Measurements from ENCODE around the gene YWHAQ.
"Not testable (repeated sequence)": the region's sequence is repeated elsewhere in the genome, so short reads cannot be mapped to it uniquely, and the experiment has no call there.

YWHAQ gene

DNA sequence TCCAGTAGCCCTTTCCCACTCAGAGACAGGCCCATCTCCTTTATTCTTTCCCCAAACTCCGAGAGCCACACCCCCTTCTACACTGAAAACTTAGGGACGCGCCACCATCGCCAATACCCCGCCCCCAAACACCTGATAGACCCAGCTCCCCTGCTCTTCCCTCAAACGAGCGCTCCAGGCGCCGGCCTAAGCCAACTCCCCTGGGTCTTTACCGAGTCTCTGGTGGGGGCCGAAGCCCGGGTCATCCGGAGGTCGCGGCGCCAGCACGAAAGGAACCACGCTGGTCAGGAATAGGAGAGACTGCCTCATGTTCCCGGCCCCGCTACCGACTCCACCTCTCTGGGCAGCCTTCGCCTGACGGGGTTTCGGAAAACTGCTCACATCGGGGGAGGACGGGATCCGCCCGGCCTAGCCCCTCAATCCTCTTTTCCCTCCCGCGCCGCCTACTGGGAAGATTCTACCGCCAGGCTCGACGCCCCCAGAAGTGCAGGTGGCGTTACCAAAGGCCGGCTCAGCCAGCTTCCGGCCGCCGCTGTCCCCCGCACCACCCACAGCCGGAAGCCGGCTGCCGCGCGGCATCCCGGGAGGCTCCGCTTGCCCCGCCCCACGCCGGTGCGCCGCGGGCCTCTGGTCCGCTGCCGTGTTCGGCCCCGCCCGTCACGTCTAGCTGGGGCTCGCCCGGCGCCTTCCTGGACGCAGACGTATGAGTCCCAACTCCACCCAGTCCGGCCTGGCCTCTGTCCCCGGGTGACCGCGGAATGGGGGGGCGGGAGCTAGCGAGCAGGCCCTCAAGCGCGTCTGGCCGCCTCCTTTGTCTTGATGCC, 75.3 kb downstream of the YWHAQ start, which contains the start of gene ADAM17:
TSS of gene ADAM17 (minus strand) at position 534 of the 824 bp plus-strand sequence. CDS start at position 309, 225 bp downstream.
- H3K27ac Mint-ChIP-seq, result peak within 1 kb of the TSS; percentile 95
- intact Hi-C loops (cut with micrococcal nuclease), result loop anchor here (5.0 kb wide), 1 partner anchor 72 kb away; no protein-coding TSS in a partner anchor
- peaks cover 32% of the 10 kb centered on the region for H3K4me1 Mint-ChIP-seq (ENCODE audit: low read depth)
- no peaks in the 10 kb centered on the region for H3K27me3 Mint-ChIP-seq
- H3K36me3 Mint-ChIP-seq (ENCODE audit: low read depth), result peaks cover 31% of the 10 kb centered on the region
- H3K9me3 Mint-ChIP-seq, result no peaks in the 10 kb centered on the region
- H3K4me3 Mint-ChIP-seq, result peak within 1 kb of the TSS; percentile 95

DNA sequence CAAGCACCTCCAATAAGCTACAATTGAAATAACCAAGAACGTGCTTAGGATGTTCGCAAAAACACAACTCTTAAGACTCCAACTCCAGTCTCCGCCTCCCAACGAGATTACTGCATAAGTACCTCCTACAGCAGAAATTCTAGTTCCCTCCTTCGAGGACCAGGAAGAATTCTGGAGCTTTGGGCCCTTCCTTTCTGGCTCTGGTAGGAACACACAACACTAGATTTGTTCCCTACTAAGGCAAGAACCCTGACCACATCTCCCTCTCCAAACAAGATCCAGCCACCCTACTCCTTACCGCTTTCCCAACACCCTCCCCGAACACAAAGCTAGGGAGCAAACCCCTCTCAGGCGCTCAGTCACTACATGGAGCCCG, 75.9 kb downstream of the YWHAQ start:
- intact Hi-C loops (cut with micrococcal nuclease), result loop anchor here (5.0 kb wide), 1 partner anchor 72 kb away; no protein-coding TSS in a partner anchor
- peaks cover 36% of the 10 kb centered on the region for H3K4me1 Mint-ChIP-seq (ENCODE audit: low read depth)

DNA sequence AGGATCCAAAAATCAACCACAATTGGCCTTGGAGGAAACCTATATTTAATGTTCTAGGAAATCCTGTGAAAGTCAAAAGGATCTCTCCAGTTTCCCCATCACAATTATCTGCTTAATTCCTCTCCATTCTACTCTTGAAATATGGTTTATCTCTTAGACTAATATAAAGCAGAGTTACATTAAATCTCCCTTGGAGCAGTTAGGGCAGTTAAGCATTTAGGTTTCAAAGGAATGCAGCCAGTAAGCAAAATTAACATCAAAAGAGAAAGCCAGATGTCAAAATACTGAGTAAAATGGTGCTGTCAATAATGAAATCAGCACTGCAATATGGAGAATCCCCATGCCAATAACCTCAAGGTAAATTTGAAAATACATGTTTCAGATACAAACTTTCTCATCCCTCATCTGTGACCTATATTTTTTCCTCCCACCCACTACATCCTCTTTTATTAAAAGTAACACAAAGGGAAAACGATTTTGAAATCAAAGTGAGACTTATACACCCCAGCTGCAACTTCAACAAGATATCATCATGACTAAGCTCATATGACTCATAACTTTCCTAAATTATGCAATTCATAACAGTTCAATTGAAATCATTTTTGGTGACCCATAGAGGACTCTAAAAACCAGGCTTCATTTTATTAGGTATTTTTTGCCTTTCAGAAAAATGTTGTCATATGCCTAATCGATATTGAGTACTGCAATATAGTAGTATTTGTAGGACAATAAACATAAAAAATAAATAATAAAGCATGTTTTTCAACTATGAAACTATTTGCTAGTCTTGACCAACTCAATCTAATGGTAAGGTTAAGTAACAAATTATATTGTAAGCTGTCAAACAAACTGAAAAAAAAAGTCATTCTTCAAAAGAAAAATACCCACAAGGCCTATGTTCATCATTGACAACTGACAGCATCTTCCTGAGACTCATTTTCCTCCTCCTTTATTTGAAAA, 78.3 kb downstream of the YWHAQ start:
- peak overlapping the region; percentile 40 for H3K4me3 Mint-ChIP-seq
- H3K9me3 Mint-ChIP-seq, result no peaks in the 10 kb centered on the region
- H3K27ac Mint-ChIP-seq, result peak overlapping the region; percentile 95
- H3K4me1 Mint-ChIP-seq (ENCODE audit: low read depth), result peaks cover 58% of the 10 kb centered on the region
- intact Hi-C loops (cut with micrococcal nuclease), result loop anchor here (1.0 kb wide), 1 partner anchor 13 kb away; no protein-coding TSS in a partner anchor
- H3K36me3 Mint-ChIP-seq (ENCODE audit: low read depth), result peaks cover 32% of the 10 kb centered on the region
- H3K27me3 Mint-ChIP-seq, result no peaks in the 10 kb centered on the region

More for the DNA sequence above, 75.9 kb downstream of the YWHAQ start:
- Mint-ChIP-seq H3K27me3 (no peaks in the 10 kb centered on the region), H3K4me3 (peak overlapping the region; percentile 95), H3K36me3 (ENCODE audit: low read depth) (peaks cover 31% of the 10 kb centered on the region), H3K27ac (peak overlapping the region; percentile 95), H3K9me3 (no peaks in the 10 kb centered on the region)

DNA sequence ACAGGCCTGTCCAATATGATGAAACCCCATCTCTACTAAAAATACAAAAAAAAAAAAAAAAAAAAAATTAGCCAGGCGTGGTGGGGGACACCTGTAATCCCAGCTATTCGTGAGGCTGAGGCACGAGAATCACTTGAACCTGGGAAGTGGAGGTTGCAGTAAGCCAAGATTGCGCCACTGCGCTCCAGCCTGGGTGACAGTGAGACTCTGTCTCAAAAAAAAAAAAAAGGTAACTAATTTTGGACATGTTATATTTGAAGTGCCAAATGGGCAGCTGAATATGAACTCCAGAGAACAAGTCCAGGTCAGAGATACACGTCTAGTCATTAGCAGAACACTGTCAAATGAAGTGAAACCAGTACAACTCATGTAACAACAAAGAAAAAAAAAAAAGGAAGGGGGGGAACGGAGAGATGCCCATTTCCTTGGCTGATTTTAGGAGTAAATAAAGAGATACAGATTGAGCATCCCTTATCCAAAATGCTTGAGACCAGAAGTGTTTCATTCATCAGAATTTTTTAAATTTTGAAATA, 79.9 kb downstream of the YWHAQ start:
- H3K27me3 Mint-ChIP-seq; intact Hi-C loops (cut with micrococcal nuclease); H3K27ac Mint-ChIP-seq; H3K4me3 Mint-ChIP-seq; H3K9me3 Mint-ChIP-seq: not testable (repeated sequence)
- Mint-ChIP-seq H3K36me3 (ENCODE audit: low read depth) (peaks cover 38% of the 10 kb centered on the region), H3K4me1 (ENCODE audit: low read depth) (peaks cover 71% of the 10 kb centered on the region)

DNA sequence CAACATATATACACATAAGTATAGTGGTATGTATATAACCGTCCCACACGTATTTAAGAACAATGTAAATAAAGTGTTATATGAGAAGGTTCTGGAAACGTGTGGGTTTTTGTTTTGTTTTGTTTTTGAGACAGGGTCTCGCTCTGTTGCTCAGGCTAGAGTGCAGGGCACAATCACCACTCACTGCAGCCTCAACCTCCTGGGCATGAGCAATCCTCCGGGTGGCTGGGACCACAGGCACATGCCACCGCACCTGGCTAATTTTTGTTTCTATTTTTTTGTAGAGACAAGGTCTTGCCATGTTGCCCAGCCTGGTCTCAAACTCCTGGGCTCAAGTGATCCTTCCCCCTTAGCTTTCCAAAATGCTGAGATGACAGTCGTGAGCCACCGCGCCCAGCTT, 81.4 kb downstream of the YWHAQ start:
- Mint-ChIP-seq H3K27ac (peak overlapping the region; percentile 57), H3K36me3 (ENCODE audit: low read depth) (peaks cover 23% of the 10 kb centered on the region), H3K4me1 (ENCODE audit: low read depth) (peaks cover 77% of the 10 kb centered on the region), H3K9me3 (no peaks in the 10 kb centered on the region), H3K27me3 (no peaks in the 10 kb centered on the region), H3K4me3 (no peak overlapping the region)
- intact Hi-C loops (cut with micrococcal nuclease), result no loop called here

DNA sequence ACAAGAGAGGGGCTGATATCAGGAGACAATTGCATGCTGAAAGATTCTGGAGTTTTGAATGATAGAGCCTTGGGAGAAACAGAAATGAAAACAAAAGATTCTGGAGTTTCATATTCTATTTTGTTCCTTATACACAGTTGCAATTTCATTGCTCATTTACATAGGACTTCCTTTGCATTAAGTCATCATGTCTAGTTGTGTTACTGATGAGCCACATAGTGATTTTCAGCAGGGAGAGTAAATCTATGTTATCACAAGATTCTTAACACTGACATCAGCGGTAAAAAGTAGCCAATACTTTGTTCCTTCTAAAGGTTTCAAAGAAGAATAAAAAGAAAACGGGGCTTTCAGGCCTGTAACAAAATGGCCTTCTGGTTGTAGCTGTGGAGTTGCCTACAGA, 82.3 kb downstream of the YWHAQ start:
- Mint-ChIP-seq H3K27ac (peak overlapping the region; percentile 84), H3K27me3 (no peaks in the 10 kb centered on the region), H3K9me3 (no peaks in the 10 kb centered on the region), H3K36me3 (ENCODE audit: low read depth) (peaks cover 15% of the 10 kb centered on the region), H3K4me3 (peak overlapping the region; percentile 66), H3K4me1 (ENCODE audit: low read depth) (peaks cover 77% of the 10 kb centered on the region)
- intact Hi-C loops (cut with micrococcal nuclease), result no loop called here

DNA sequence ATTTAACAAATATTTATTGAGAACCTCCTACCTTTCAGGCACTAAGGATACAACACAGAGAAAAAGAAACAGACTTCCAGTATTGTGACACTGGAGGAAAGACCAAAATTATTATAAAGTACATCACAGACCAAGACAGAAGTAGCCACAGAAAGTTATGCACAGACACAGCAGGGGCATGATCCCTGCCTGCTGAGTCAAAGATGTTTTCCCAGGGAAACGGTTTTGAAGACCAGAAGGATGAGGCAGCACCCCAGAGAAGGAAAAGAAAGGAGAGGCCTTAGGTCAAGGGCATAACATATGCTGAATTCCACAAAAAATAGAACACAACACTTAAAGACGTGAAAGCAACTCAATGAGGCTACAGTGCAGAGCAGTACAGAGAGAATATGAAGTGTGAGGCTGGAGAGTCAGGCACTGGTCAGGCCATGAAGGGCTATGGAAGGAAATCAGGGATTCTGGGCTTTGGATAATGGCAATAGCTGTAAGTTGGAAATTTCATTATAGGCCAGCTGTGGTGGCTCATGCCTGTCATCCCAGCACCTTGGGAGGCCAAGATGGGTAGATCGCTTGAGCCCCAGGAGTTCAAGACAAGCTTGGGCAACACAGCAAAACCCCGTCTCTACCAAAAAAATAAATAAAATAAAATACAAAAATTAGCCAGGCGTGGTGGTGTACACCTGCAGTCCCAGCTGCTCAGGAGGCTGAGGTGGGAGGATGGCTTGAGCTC, 83.4 kb downstream of the YWHAQ start:
- H3K9me3 Mint-ChIP-seq, result no peaks in the 10 kb centered on the region
- no peaks in the 10 kb centered on the region for H3K27me3 Mint-ChIP-seq
- peaks cover 73% of the 10 kb centered on the region for H3K4me1 Mint-ChIP-seq (ENCODE audit: low read depth)
- intact Hi-C loops (cut with micrococcal nuclease), result no loop called here
- H3K36me3 Mint-ChIP-seq (ENCODE audit: low read depth), result peaks cover 10% of the 10 kb centered on the region
- peak overlapping the region; percentile 66 for H3K4me3 Mint-ChIP-seq
- peak overlapping the region; percentile 84 for H3K27ac Mint-ChIP-seq

DNA sequence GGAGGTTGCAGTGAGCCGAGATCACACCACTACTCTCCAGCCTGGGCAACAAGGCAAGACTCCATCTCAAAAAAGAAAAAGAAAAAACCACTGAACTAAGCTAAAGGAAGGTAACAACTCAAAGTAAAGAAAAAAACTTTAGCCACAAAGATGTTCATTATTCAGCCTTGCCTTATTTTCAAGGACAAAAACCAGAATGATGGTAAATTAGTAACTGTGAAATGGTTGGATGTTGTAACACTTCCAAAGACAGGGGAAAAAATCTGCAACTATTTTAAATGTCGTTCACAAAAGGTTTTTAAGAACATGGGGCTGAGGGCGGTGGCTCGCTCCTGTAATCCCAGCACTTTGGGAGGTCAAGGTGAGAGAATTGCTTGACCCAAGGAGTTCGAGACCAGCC, 85.3 kb downstream of the YWHAQ start:
- intact Hi-C loops (cut with micrococcal nuclease), result no loop called here
- Mint-ChIP-seq H3K27ac (no peak overlapping the region), H3K9me3 (no peaks in the 10 kb centered on the region), H3K36me3 (ENCODE audit: low read depth) (peaks cover 21% of the 10 kb centered on the region), H3K27me3 (no peaks in the 10 kb centered on the region), H3K4me3 (no peak overlapping the region), H3K4me1 (ENCODE audit: low read depth) (peaks cover 66% of the 10 kb centered on the region)

DNA sequence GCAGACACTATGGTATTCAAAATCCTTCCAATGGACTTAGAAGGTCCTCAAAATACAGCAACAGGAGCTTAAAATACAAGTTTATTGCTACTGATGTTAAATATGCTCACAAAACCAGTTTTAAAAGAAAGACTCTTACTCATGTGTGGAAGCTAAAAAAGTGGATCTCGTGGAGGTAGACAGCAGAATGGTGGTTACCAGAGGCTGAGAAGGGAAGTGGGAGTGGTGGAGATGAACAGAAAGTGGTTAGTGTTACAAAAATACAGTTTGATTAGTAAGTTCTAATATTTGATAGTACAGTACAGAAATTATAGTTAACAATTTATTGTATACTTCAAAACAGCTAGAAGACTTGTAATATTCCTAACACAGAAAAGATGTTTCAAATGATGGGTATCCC, 87.2 kb downstream of the YWHAQ start:
- intact Hi-C loops (cut with micrococcal nuclease), result no loop called here
- Mint-ChIP-seq H3K4me3 (no peak overlapping the region), H3K9me3 (no peaks in the 10 kb centered on the region), H3K27me3 (no peaks in the 10 kb centered on the region), H3K27ac (peak overlapping the region; percentile 53), H3K36me3 (ENCODE audit: low read depth) (peaks cover 21% of the 10 kb centered on the region), H3K4me1 (ENCODE audit: low read depth) (peaks cover 61% of the 10 kb centered on the region)

DNA sequence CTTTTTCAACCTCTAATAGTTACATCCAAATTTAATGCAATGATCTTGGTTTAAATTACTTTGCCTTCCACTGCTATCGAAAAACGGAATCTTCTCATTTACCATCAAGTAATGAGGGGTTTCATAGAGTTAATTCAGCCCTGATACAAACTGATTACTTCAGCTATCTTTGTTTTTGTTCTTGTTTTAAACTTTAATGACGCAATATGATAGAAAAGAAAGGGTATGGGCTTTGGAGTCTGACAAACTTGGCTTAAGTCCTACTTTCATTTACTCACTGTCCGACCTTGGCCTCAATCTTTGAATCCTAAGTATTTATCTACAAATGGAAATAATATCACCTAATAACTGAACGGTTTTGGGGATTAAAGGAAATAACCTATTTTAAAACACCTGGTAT, 91.3 kb downstream of the YWHAQ start:
- intact Hi-C loops (cut with micrococcal nuclease), result loop anchor here (1.0 to 5.0 kb wide), 2 partner anchors 13 to 88 kb away; no protein-coding TSS in a partner anchor
- Mint-ChIP-seq H3K9me3 (no peaks in the 10 kb centered on the region), H3K27me3 (no peaks in the 10 kb centered on the region), H3K36me3 (ENCODE audit: low read depth) (peaks cover 26% of the 10 kb centered on the region), H3K4me3 (peak overlapping the region; percentile 51), H3K27ac (peak overlapping the region; percentile 84), H3K4me1 (ENCODE audit: low read depth) (peaks cover 47% of the 10 kb centered on the region)

DNA sequence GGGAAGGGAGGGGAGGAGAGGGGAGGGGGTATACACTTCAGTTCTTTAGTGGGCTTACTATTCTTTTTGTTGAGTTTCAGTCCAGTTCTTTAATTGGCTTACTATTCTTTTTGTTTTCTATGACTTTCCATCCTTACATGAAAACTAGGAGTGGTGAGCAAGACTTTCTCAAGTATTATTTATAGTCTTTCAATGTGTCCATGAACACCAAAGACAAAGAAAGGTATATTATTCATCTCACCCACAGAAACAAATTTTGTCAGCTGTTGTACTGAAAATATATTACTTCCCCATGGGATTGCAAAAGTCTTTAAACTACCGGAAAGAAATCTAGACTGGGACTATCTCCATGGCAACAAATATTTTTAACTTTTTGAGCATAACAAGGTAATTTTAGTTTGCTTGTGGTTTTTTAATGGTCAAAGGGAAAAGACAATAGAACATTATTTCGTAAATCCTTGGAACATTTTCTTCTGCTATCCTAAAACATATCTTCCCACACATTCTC, 92.7 kb downstream of the YWHAQ start:
- Mint-ChIP-seq H3K27ac (peak overlapping the region; percentile 84), H3K27me3 (no peaks in the 10 kb centered on the region), H3K4me1 (ENCODE audit: low read depth) (peaks cover 33% of the 10 kb centered on the region), H3K36me3 (ENCODE audit: low read depth) (peaks cover 41% of the 10 kb centered on the region), H3K4me3 (no peak overlapping the region), H3K9me3 (no peaks in the 10 kb centered on the region)
- intact Hi-C loops (cut with micrococcal nuclease), result loop anchor here (5.0 kb wide), 1 partner anchor 89 kb away; no protein-coding TSS in a partner anchor

DNA sequence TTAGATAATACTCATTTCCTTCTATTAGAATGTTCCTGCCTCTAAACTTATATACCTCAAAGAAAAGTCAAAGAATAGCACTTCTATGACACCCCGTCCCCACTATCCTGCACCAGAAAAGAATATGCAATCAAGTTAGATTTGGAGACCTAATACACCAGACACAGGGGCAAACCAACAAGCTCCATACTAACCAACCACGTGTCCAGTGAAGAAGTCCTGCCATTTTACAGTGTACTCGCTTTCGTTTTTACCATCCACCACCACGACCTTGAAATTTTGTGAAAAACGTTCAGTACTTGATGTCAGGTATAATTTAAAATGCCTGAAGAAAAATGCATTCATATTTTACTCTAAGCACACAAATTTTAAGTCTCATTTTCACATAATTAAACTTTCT, 94.3 kb downstream of the YWHAQ start:
- Mint-ChIP-seq H3K9me3 (no peaks in the 10 kb centered on the region), H3K4me3 (no peak overlapping the region), H3K36me3 (ENCODE audit: low read depth) (peaks cover 45% of the 10 kb centered on the region), H3K27me3 (no peaks in the 10 kb centered on the region), H3K27ac (no peak overlapping the region), H3K4me1 (ENCODE audit: low read depth) (peaks cover 32% of the 10 kb centered on the region)
- intact Hi-C loops (cut with micrococcal nuclease), result loop anchor here (5.0 kb wide), 1 partner anchor 91 kb away; no protein-coding TSS in a partner anchor

DNA sequence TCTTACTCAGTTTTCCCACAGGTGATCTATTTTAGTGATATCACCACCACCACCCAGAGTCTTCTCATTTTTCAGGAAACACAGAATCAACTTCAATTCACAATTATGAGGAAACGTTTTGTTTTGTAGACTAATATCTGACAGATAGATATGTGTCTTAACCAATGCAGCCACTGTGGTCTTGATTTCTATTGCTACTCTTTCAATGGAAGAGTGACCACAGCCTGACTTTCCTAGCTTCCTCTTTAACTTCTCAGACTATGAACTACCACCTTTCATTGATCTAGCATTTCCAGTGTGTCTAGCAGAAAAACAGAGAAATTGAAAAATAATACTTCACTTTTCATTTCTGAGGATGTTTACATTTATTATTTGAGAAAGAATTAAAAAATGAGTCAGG, 95.6 kb downstream of the YWHAQ start:
- Mint-ChIP-seq H3K27me3 (no peaks in the 10 kb centered on the region), H3K4me1 (ENCODE audit: low read depth) (peaks cover 30% of the 10 kb centered on the region), H3K4me3 (no peak overlapping the region), H3K9me3 (no peaks in the 10 kb centered on the region), H3K36me3 (ENCODE audit: low read depth) (peaks cover 53% of the 10 kb centered on the region), H3K27ac (no peak overlapping the region)
- intact Hi-C loops (cut with micrococcal nuclease), result loop anchor here (5.0 kb wide), 1 partner anchor 92 kb away; no protein-coding TSS in a partner anchor

Data from dendritic cell treated with granulocyte-macrophage colony-stimulating factor and Interleukin-4, amounts not matched to agents 40 ng/mL and 50 ng/mL, for 4 days (primary cell).